ENCODE data around the gene CDKN2AIP. TPM values are rescaled to one million over a fixed set of nuclear protein-coding genes. Genes with fewer than 3 reads are reported as not detected.

Gene CDKN2AIP
- total and polyA plus RNA-seq, 2 of the 4 experiments (the other 2 are of a cell fraction) = 11.0 to 16.8 TPM

DNA sequence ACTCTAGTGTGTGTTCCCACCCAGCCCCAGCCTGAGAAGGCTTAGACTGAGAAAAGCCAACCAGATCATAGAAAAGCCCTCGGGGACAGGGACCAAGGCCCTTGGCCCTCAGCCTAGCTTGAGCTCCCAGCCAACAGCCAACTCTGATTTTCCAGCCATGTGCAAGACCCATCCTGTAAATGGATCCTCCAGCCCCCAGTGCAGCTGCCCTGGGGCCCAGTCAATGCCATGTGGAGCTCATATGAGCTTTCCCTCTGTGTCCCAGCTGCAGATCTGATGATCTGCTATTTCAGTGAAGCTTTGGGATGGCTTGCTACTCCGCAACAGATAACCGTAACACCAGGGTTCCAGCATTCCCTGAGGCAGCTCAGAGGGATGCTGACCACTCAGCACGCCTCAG lies 40.5 kb upstream of the CDKN2AIP start:
- H3K9me1 ChIP-seq (ENCODE audit: insufficient read depth, low read length) = no peaks in the 10 kb centered on the region
- BruUV-seq (replicated peaks) = no TSS peak
- no peak overlapping the region for H3K9ac ChIP-seq (ENCODE audit: low read depth, low read length)
- H3K18ac ChIP-seq (ENCODE audit: low read depth, low read length) = no peak overlapping the region
- H2BK20ac ChIP-seq (ENCODE audit: low read depth, low read length) = no peak overlapping the region
- DNase-seq (no peak), ATAC-seq (ENCODE audit: low read depth) (no peak)
- H4K5ac ChIP-seq (ENCODE audit: low read depth, low read length) = no peak overlapping the region
- intact Hi-C loops (cut with micrococcal nuclease) = no loop called here
- no peak overlapping the region for H4K91ac ChIP-seq (ENCODE audit: insufficient read depth, low read depth, low read length)
- 100% methylated on average over 3 of the region's 4 CpGs; no CpG with 5 or more reads in 1 of the 2 experiments for WGBS, 2 experiments (ENCODE audit: extremely low coverage in 2 of 2, insufficient read length in 1 of 2)
- H2AK5ac ChIP-seq (ENCODE audit: low read depth, low read length) = no peak overlapping the region
- H3K79me1 ChIP-seq (ENCODE audit: low read depth in 1 of 2, low read length in 2 of 2) = no peaks in the 10 kb centered on the region
- ChIA-PET CTCF (interaction anchor here (1.2 kb wide), 1 partner anchor 331 kb away, joined by 3 read pairs; no protein-coding TSS in a partner anchor), POLR2A (ENCODE audit: unreplicated experiment) (no interaction called here)
- no peak overlapping the region for H3K27ac ChIP-seq (ENCODE audit: insufficient read depth, low read length)
- in situ Hi-C loops (cut with MboI; ENCODE audit: low sequenced_read_pairs) = loop anchor here (10.0 kb wide), 1 partner anchor 329 kb away; no protein-coding TSS in a partner anchor
- H2AK9ac ChIP-seq (replicated peaks; ENCODE audit: low read depth, low read length, poor library complexity) = no peak overlapping the region
- H3K4me3 ChIP-seq (ENCODE audit: insufficient read depth, low read depth, low read length) = no peak overlapping the region
- no peak for TF ChIP-seq ELK1 (IDR thresholded peaks at IDR 0.05; ENCODE audit: borderline replicate concordance, low read depth, low read length)
- TF ChIP-seq, protein P1, sequence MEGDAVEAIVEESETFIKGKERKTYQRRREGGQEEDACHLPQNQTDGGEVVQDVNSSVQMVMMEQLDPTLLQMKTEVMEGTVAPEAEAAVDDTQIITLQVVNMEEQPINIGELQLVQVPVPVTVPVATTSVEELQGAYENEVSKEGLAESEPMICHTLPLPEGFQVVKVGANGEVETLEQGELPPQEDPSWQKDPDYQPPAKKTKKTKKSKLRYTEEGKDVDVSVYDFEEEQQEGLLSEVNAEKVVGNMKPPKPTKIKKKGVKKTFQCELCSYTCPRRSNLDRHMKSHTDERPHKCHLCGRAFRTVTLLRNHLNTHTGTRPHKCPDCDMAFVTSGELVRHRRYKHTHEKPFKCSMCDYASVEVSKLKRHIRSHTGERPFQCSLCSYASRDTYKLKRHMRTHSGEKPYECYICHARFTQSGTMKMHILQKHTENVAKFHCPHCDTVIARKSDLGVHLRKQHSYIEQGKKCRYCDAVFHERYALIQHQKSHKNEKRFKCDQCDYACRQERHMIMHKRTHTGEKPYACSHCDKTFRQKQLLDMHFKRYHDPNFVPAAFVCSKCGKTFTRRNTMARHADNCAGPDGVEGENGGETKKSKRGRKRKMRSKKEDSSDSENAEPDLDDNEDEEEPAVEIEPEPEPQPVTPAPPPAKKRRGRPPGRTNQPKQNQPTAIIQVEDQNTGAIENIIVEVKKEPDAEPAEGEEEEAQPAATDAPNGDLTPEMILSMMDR (conservative IDR thresholded peaks at IDR 0.05; ENCODE audit: low read depth, low read length) = no peak
- no peak for TF ChIP-seq MXI1 (IDR thresholded peaks at IDR 0.05; ENCODE audit: borderline replicate concordance, low read depth, low read length)
- no peak for TF ChIP-seq BHLHE40 (IDR thresholded peaks at IDR 0.05; ENCODE audit: low read depth, low read length)
- no peak for TF ChIP-seq RFX5 (IDR thresholded peaks at IDR 0.05; ENCODE audit: low read depth, low read length)
- TF ChIP-seq FOS (IDR thresholded peaks at IDR 0.05; ENCODE audit: low read depth, low read length) = no peak
- no peak for TF ChIP-seq NFE2L2 (IDR thresholded peaks at IDR 0.05; ENCODE audit: low read depth, low read length)
- TF ChIP-seq MAFK (IDR thresholded peaks at IDR 0.05; ENCODE audit: low read depth, low read length) = no peak
- no peak for TF ChIP-seq USF2 (IDR thresholded peaks at IDR 0.05; ENCODE audit: low read depth, low read length)
- TF ChIP-seq SMC3 (IDR thresholded peaks at IDR 0.05; ENCODE audit: low read depth, low read length) = no peak
- no peak for TF ChIP-seq CHD1 (IDR thresholded peaks at IDR 0.05; ENCODE audit: low read depth, low read length)
- TF ChIP-seq POLR2A (IDR thresholded peaks at IDR 0.05; ENCODE audit: low read depth, low read length) = no peak
- TF ChIP-seq RCOR1 (IDR thresholded peaks at IDR 0.05; ENCODE audit: insufficient replicate concordance, low read length) = no peak
- TF ChIP-seq CEBPB (IDR thresholded peaks at IDR 0.05; ENCODE audit: low read depth, low read length) = no peak
- no peak for TF ChIP-seq RAD21 (IDR thresholded peaks at IDR 0.05; ENCODE audit: low read length)
- H3K36me3 ChIP-seq (ENCODE audit: control insufficient read depth, insufficient read depth, low read length) = no peaks in the 10 kb centered on the region
- H2AFZ ChIP-seq (replicated peaks; ENCODE audit: low read length, poor library complexity) = no peak overlapping the region
- no peak overlapping the region for H3K14ac ChIP-seq (replicated peaks; ENCODE audit: low read depth, low read length)
- no peak overlapping the region for H3K4me2 ChIP-seq (ENCODE audit: low read depth, low read length)
- H4K8ac ChIP-seq (ENCODE audit: low read depth in 2 of 2, low read length in 2 of 2) = no peak overlapping the region
- no peak overlapping the region for H3K23ac ChIP-seq (ENCODE audit: low read depth, low read length)
- dilution Hi-C loops (cut with HindIII; ENCODE audit: low sequenced_read_pairs, unreplicated experiment) = no loop called here
- H2BK5ac ChIP-seq (ENCODE audit: low read depth, low read length, poor library complexity, severe bottlenecking) = no peak overlapping the region
- H3K4ac ChIP-seq (ENCODE audit: low read depth, low read length) = no peak overlapping the region
- H4K20me1 ChIP-seq (ENCODE audit: insufficient read depth, low read length) = no peaks in the 10 kb centered on the region
- peaks cover 8% of the 10 kb centered on the region; the same call in 1 of the 2 replicates for H3K27me3 ChIP-seq (ENCODE audit: control insufficient read depth, insufficient read depth, low read length)
- no peak overlapping the region for H2BK15ac ChIP-seq (ENCODE audit: low read depth, low read length)
- no peaks in the 10 kb centered on the region for H3K9me3 ChIP-seq (ENCODE audit: control insufficient read depth, insufficient read depth, low read length)
- no peak overlapping the region for H2BK120ac ChIP-seq (ENCODE audit: low read depth, low read length)
- H3K4me1 ChIP-seq (ENCODE audit: control insufficient read depth, insufficient read depth, low read length) = no peaks in the 10 kb centered on the region
- H3K56ac ChIP-seq (ENCODE audit: extremely low read depth, insufficient read depth, low read length) = no peak overlapping the region

All from IMR-90 (cell line).